HepG2 (cell line): Measurements from ENCODE around the gene UST. TPM values are rescaled to one million over a fixed set of nuclear protein-coding genes. Genes with fewer than 3 reads are reported as not detected.

Experiments used
- ATRX ChIP-seq: sonication (generic); formaldehyde crosslinking; IDR thresholded peaks from 2 replicates; pipeline ENCODE4 v1.4.0; 2020; ENCODE audit warnings: missing genetic modification reagents, borderline replicate concordance
- DMAP1 ChIP-seq: IDR thresholded peaks from 2 replicates; pipeline ENCODE4 v1.6.1; 2016
- FOSL2 ChIP-seq: sonication (generic); formaldehyde crosslinking; IDR thresholded peaks from 2 replicates; pipeline ENCODE4 v1.4.0; 2020; ENCODE audit warnings: missing genetic modification reagents
- GATAD2A ChIP-seq: IDR thresholded peaks from 2 replicates; pipeline ENCODE4 v1.6.1; 2016
- NPAS2 ChIP-seq: sonication (generic); formaldehyde crosslinking; IDR thresholded peaks from 2 replicates; pipeline ENCODE4 v1.8.0; 2022; ENCODE audit warnings: mild to moderate bottlenecking, missing genetic modification reagents, borderline replicate concordance
- NR2C2 ChIP-seq: sonication (generic); formaldehyde crosslinking; IDR thresholded peaks from 2 replicates; pipeline ENCODE4 v1.4.0; 2020; ENCODE audit warnings: missing genetic modification reagents, mild to moderate bottlenecking, moderate library complexity, borderline replicate concordance
- PCBP2 ChIP-seq: fragments of 200-400 bp; formaldehyde crosslinking; optimal IDR thresholded peaks from 2 replicates; pipeline ENCODE3; 2018; ENCODE audit warnings: low read length, low read depth; ENCODE audit not compliant: poor library complexity, severe bottlenecking
- RORA ChIP-seq: sonication (generic); formaldehyde crosslinking; IDR thresholded peaks from 2 replicates; pipeline ENCODE4 v1.5.0; 2020; ENCODE audit warnings: mild to moderate bottlenecking, missing genetic modification reagents, moderate library complexity
- SIX1 ChIP-seq: sonication (generic); formaldehyde crosslinking; IDR thresholded peaks from 2 replicates; pipeline ENCODE4 v1.4.0; 2020; ENCODE audit warnings: missing genetic modification reagents, borderline replicate concordance
- SMAD3 ChIP-seq: sonication (generic); formaldehyde crosslinking; IDR thresholded peaks from 2 replicates; pipeline ENCODE4 v1.4.0; 2020; ENCODE audit warnings: missing genetic modification reagents
- ZBTB42 ChIP-seq: sonication (generic); formaldehyde crosslinking; IDR thresholded peaks from 2 replicates; pipeline ENCODE4 v1.5.0; 2020; ENCODE audit warnings: mild to moderate bottlenecking, missing genetic modification reagents
- ZFP41 ChIP-seq: sonication (generic); formaldehyde crosslinking; IDR thresholded peaks from 2 replicates; pipeline ENCODE4 v1.4.0; 2020; ENCODE audit warnings: mild to moderate bottlenecking, missing genetic modification reagents, borderline replicate concordance
- ZNF230 ChIP-seq: sonication (generic); formaldehyde crosslinking; IDR thresholded peaks from 2 replicates; pipeline ENCODE4 v1.4.0; 2020; ENCODE audit warnings: mild to moderate bottlenecking, missing genetic modification reagents
- ZNF232 ChIP-seq: sonication (generic); formaldehyde crosslinking; IDR thresholded peaks from 2 replicates; pipeline ENCODE4 v1.4.0; 2020; ENCODE audit warnings: missing genetic modification reagents, borderline replicate concordance
- ZNF292 ChIP-seq: sonication (generic); formaldehyde crosslinking; IDR thresholded peaks from 2 replicates; pipeline ENCODE4 v1.8.1; 2022; ENCODE audit warnings: mild to moderate bottlenecking, low read depth, missing genetic modification reagents, borderline replicate concordance
- ZNF460 ChIP-seq: sonication (generic); formaldehyde crosslinking; IDR thresholded peaks from 2 replicates; pipeline ENCODE4 v1.5.1; 2020; ENCODE audit warnings: missing genetic modification reagents, mild to moderate bottlenecking, borderline replicate concordance
- ZNF557 ChIP-seq: sonication (generic); formaldehyde crosslinking; IDR thresholded peaks from 2 replicates; pipeline ENCODE4 v1.4.0; 2020; ENCODE audit warnings: missing genetic modification reagents
- ZNF577 ChIP-seq: sonication (generic); formaldehyde crosslinking; IDR thresholded peaks from 2 replicates; pipeline ENCODE4 v1.4.0; 2020; ENCODE audit warnings: mild to moderate bottlenecking, low read depth, missing genetic modification reagents, borderline replicate concordance
- ZNF841 ChIP-seq: sonication (generic); formaldehyde crosslinking; IDR thresholded peaks from 2 replicates; pipeline ENCODE4 v1.8.1; 2023; ENCODE audit warnings: missing genetic modification reagents, borderline replicate concordance
- polyA plus RNA-seq, 8 experiments: library from polyadenylated mRNA; depleted of rRNA in 3 of 8; stranded (reverse) in 7 of 8; unstranded in 1 of 8; fragments of >200 nt; fragmentation: Illumina TruSeq in 4 of 8; extraction: Trizol in 4 of 8; gene quantifications; 2 replicates each; pipeline versions ENCODE4 v1.2.1 to v1.2.3, GENCODE V29; 2011 to 2016; ENCODE audit warnings: low read depth in 4 of 8, missing spikeins in 1 of 8, mixed read lengths in 1 of 8; ENCODE audit not compliant: insufficient read depth in 1 of 8
- total RNA-seq, 5 experiments: library from RNA; depleted of rRNA; stranded (reverse); fragments of >200 nt; fragmentation: Illumina TruSeq; extraction: Trizol; gene quantifications; 2 replicates each; pipeline ENCODE4 v1.2.3, GENCODE V29; 2016; ENCODE audit warnings: low read depth in 1 of 5
- TF ChIP-seq, protein P1 (sequence below): conservative IDR thresholded peaks from 2 replicates; pipeline ENCODE4 v1.6.1; 2018; ENCODE audit warnings: missing genetic modification reagents
- TF ChIP-seq, protein P2 (sequence below): IDR thresholded peaks from 2 replicates; pipeline ENCODE4 v1.6.1; 2012; ENCODE audit warnings: low read depth, low read length, improper control_type of control experiment
- TF ChIP-seq, protein P3 (sequence below): sonication (generic); formaldehyde crosslinking; IDR thresholded peaks from 2 replicates; pipeline ENCODE4 v1.8.1; 2023; ENCODE audit warnings: mild to moderate bottlenecking, missing genetic modification reagents
- TF ChIP-seq, protein P4 (sequence below): IDR thresholded peaks from 2 replicates; pipeline ENCODE4 v1.6.1; 2016; ENCODE audit warnings: missing compliant biosample characterization, missing genetic modification reagents, borderline replicate concordance
- TF ChIP-seq, protein P5 (sequence below): sonication (generic); formaldehyde crosslinking; IDR thresholded peaks from 2 replicates; pipeline ENCODE4 v1.8.1; 2022; ENCODE audit warnings: mild to moderate bottlenecking, missing genetic modification reagents

The UST gene
- total and polyA plus RNA-seq, 2 of the 13 experiments (the other 11 are each of a cell fraction or from before 2014, with no cell fraction given), result 0.27 TPM; not detected in 1

DNA sequence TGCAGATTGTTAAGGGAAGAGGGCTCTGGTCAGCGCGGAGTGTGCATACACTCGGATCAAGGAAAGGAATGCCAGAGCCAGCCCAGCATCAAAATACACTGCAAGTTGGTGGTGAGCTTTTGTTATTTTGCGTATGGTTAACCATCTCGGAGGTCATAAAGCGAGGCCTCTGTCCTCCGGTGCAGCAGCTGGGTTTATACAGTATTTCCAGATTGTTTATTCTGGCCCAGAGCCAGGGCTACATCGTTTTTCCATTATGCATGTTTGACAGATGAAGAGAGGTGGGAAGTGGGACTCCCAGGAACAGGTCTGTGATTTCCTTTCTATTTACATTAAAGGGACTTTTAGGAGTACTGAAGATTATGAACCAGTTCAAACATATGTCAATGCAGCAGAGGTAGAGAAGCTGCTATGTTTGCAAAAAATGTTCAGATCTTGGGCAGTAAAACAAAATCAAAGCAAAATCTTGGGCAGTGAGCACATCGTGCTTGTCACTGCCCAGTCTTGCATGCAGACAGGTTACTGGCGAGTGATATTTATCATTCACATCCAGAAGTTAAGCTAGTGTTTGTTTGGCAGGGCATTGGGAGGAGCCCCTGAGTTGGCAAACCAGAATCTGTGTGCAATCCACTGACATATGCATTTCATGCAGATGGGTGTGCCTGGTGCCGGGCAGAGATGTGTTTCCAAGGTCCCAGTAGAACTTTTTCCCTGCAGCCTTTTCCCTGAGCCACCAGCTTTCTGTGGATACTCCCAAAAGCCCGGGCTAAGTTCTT lies 314.3 kb downstream of the UST start (continued):
- TF ChIP-seq, protein P1, sequence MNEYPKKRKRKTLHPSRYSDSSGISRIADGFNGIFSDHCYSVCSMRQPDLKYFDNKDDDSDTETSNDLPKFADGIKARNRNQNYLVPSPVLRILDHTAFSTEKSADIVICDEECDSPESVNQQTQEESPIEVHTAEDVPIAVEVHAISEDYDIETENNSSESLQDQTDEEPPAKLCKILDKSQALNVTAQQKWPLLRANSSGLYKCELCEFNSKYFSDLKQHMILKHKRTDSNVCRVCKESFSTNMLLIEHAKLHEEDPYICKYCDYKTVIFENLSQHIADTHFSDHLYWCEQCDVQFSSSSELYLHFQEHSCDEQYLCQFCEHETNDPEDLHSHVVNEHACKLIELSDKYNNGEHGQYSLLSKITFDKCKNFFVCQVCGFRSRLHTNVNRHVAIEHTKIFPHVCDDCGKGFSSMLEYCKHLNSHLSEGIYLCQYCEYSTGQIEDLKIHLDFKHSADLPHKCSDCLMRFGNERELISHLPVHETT, result no peak
- TF ChIP-seq, protein P2, sequence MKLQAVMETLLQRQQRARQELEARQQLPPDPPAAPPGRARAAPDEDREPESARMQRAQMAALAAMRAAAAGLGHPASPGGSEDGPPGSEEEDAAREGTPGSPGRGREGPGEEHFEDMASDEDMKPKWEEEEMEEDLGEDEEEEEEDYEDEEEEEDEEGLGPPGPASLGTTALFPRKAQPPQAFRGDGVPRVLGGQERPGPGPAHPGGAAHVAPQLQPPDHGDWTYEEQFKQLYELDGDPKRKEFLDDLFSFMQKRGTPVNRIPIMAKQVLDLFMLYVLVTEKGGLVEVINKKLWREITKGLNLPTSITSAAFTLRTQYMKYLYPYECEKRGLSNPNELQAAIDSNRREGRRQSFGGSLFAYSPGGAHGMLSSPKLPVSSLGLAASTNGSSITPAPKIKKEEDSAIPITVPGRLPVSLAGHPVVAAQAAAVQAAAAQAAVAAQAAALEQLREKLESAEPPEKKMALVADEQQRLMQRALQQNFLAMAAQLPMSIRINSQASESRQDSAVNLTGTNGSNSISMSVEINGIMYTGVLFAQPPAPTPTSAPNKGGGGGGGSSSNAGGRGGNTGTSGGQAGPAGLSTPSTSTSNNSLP, result peak; percentile 63; the same call in 1 of the 2 replicates
- no peak for TF ChIP-seq ZNF557 (CRISPR knock-in tag)
- no peak for TF ChIP-seq PCBP2
- TF ChIP-seq SIX1 (CRISPR knock-in tag), result 0 out of 2 replicates have a peak, but pooled peaks have one; percentile 45
- TF ChIP-seq ZFP41 (CRISPR knock-in tag), result no peak
- TF ChIP-seq NR2C2, result no peak
- TF ChIP-seq ZNF230 (CRISPR knock-in tag), result 0 out of 2 replicates have a peak, but pooled peaks have one; percentile 45
- TF ChIP-seq ZBTB42 (CRISPR knock-in tag), result no peak
- no peak for TF ChIP-seq ZNF232
- TF ChIP-seq, protein P3, sequence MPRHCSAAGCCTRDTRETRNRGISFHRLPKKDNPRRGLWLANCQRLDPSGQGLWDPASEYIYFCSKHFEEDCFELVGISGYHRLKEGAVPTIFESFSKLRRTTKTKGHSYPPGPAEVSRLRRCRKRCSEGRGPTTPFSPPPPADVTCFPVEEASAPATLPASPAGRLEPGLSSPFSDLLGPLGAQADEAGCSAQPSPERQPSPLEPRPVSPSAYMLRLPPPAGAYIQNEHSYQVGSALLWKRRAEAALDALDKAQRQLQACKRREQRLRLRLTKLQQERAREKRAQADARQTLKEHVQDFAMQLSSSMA (CRISPR knock-in tag), result no peak
- no peak; the same call in 1 of the 2 replicates for TF ChIP-seq DMAP1
- no peak for TF ChIP-seq ZNF577 (CRISPR knock-in tag)
- TF ChIP-seq FOSL2 (CRISPR knock-in tag), result peak; percentile 37; the same call in 1 of the 2 replicates
- TF ChIP-seq GATAD2A (CRISPR knock-in tag), result peak; percentile 54
- no peak for TF ChIP-seq ATRX (CRISPR knock-in tag)
- no peak for TF ChIP-seq ZNF460
- 0 out of 2 replicates have a peak, but pooled peaks have one; percentile 81 for TF ChIP-seq RORA (CRISPR knock-in tag)
- TF ChIP-seq, protein P4, sequence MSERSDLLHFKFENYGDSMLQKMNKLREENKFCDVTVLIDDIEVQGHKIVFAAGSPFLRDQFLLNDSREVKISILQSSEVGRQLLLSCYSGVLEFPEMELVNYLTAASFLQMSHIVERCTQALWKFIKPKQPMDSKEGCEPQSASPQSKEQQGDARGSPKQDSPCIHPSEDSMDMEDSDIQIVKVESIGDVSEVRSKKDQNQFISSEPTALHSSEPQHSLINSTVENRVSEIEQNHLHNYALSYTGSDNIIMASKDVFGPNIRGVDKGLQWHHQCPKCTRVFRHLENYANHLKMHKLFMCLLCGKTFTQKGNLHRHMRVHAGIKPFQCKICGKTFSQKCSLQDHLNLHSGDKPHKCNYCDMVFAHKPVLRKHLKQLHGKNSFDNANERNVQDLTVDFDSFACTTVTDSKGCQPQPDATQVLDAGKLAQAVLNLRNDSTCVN (CRISPR knock-in tag), result no peak
- no peak for TF ChIP-seq NPAS2 (CRISPR knock-in tag)
- TF ChIP-seq ZNF292 (CRISPR knock-in tag), result peak; percentile 28; the same call in 1 of the 2 replicates
- TF ChIP-seq ZNF841 (CRISPR knock-in tag), result no peak
- TF ChIP-seq, protein P5, sequence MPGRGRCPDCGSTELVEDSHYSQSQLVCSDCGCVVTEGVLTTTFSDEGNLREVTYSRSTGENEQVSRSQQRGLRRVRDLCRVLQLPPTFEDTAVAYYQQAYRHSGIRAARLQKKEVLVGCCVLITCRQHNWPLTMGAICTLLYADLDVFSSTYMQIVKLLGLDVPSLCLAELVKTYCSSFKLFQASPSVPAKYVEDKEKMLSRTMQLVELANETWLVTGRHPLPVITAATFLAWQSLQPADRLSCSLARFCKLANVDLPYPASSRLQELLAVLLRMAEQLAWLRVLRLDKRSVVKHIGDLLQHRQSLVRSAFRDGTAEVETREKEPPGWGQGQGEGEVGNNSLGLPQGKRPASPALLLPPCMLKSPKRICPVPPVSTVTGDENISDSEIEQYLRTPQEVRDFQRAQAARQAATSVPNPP (CRISPR knock-in tag), result no peak
- TF ChIP-seq SMAD3 (CRISPR knock-in tag), result no peak
